SK-N-SH treated with all-trans-retinoic acid at 6 μM for 48 hours (cell line): ENCODE data around the gene TFIP11.

Experiments
- CSDC2 ChIP-seq: fragments of 250-450 bp; sonication (Bioruptor Pico); IDR thresholded peaks from 2 replicates; pipeline ENCODE4 v1.5.0; 2020; ENCODE audit warnings: mild to moderate bottlenecking, moderate library complexity
- GLIS3 ChIP-seq: fragments of 250-450 bp; sonication (Bioruptor Pico); IDR thresholded peaks from 2 replicates; pipeline ENCODE4 v1.5.0; 2020; ENCODE audit warnings: mild to moderate bottlenecking, moderate library complexity
- ISL1 ChIP-seq: fragments of 250-450 bp; sonication (Bioruptor Pico); IDR thresholded peaks from 2 replicates; pipeline ENCODE4 v2.1.2; 2022; ENCODE audit warnings: mild to moderate bottlenecking, moderate library complexity
- POU6F1 ChIP-seq: fragments of 250-450 bp; sonication (Bioruptor Pico); IDR thresholded peaks from 2 replicates; pipeline ENCODE4 v1.8.0; 2021; ENCODE audit warnings: low read depth, mild to moderate bottlenecking, moderate library complexity, borderline replicate concordance
- RARB ChIP-seq: fragments of 250-450 bp; sonication (Bioruptor Pico); IDR thresholded peaks from 2 replicates; pipeline ENCODE4 v1.8.0; 2021; ENCODE audit warnings: mild to moderate bottlenecking, moderate library complexity
- ZC3H10 ChIP-seq: fragments of 250-450 bp; sonication (Bioruptor Pico); IDR thresholded peaks from 2 replicates; pipeline ENCODE4 v1.5.1; 2021; ENCODE audit warnings: mild to moderate bottlenecking, moderate library complexity
- ZFP3 ChIP-seq: fragments of 250-450 bp; sonication (Bioruptor Pico); IDR thresholded peaks from 2 replicates; pipeline ENCODE4 v1.5.0; 2020; ENCODE audit warnings: mild to moderate bottlenecking, moderate library complexity
- ZFP30 ChIP-seq: fragments of 450-650 bp; formaldehyde crosslinking; IDR thresholded peaks from 2 replicates; pipeline ENCODE4 v1.5.0; 2022; ENCODE audit warnings: mild to moderate bottlenecking, moderate library complexity
- ZNF8 ChIP-seq: fragments of 450-650 bp; formaldehyde crosslinking; IDR thresholded peaks from 2 replicates; pipeline ENCODE4 v1.5.0; 2020; ENCODE audit warnings: mild to moderate bottlenecking, moderate library complexity
- TF ChIP-seq, protein P1 (sequence below): fragments of 250-450 bp; sonication (Bioruptor Pico); IDR thresholded peaks from 2 replicates; pipeline ENCODE4 v1.5.1; 2020; ENCODE audit warnings: low read depth, mild to moderate bottlenecking, moderate library complexity
- TF ChIP-seq, protein P2 (sequence below): fragments of 250-450 bp; sonication (Bioruptor Pico); IDR thresholded peaks from 2 replicates; pipeline ENCODE4 v1.8.0; 2020; ENCODE audit warnings: mild to moderate bottlenecking, moderate library complexity, borderline replicate concordance

- no peak for TF ChIP-seq CSDC2 (CRISPR knock-in tag)
- no peak for TF ChIP-seq GLIS3 (CRISPR knock-in tag)
- no peak for TF ChIP-seq RARB (CRISPR knock-in tag)
- no peak for TF ChIP-seq ZFP3 (CRISPR knock-in tag)
- no peak for TF ChIP-seq ZNF8
- TF ChIP-seq, protein P1, sequence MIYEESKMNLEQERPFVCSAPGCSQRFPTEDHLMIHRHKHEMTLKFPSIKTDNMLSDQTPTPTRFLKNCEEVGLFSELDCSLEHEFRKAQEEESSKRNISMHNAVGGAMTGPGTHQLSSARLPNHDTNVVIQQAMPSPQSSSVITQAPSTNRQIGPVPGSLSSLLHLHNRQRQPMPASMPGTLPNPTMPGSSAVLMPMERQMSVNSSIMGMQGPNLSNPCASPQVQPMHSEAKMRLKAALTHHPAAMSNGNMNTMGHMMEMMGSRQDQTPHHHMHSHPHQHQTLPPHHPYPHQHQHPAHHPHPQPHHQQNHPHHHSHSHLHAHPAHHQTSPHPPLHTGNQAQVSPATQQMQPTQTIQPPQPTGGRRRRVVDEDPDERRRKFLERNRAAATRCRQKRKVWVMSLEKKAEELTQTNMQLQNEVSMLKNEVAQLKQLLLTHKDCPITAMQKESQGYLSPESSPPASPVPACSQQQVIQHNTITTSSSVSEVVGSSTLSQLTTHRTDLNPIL (CRISPR knock-in tag): no peak
- no peak for TF ChIP-seq POU6F1 (CRISPR knock-in tag)
- TF ChIP-seq ZC3H10 (CRISPR knock-in tag): no peak
- TF ChIP-seq, protein P2, sequence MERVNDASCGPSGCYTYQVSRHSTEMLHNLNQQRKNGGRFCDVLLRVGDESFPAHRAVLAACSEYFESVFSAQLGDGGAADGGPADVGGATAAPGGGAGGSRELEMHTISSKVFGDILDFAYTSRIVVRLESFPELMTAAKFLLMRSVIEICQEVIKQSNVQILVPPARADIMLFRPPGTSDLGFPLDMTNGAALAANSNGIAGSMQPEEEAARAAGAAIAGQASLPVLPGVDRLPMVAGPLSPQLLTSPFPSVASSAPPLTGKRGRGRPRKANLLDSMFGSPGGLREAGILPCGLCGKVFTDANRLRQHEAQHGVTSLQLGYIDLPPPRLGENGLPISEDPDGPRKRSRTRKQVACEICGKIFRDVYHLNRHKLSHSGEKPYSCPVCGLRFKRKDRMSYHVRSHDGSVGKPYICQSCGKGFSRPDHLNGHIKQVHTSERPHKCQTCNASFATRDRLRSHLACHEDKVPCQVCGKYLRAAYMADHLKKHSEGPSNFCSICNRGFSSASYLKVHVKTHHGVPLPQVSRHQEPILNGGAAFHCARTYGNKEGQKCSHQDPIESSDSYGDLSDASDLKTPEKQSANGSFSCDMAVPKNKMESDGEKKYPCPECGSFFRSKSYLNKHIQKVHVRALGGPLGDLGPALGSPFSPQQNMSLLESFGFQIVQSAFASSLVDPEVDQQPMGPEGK (CRISPR knock-in tag): no peak
- no peak for TF ChIP-seq ZFP30 (CRISPR knock-in tag)
- no peak for TF ChIP-seq ISL1
These were observed 27.3 kb downstream of the TFIP11 start for GRCh38 chr22:26485013-26485412.
